WTC11 (cell line): ENCODE results near the gene ZNF253.

Source experiments
- CTCF ChIP-seq: fragments of 200-600 bp; IDR thresholded peaks from 2 replicates; pipeline ENCODE4 v1.8.0; 2022; ENCODE audit warnings: antibody characterized with exemption
- FOXK1 ChIP-seq: sonication (generic); formaldehyde crosslinking; IDR thresholded peaks from 2 replicates; pipeline ENCODE4 v1.8.0; 2022; ENCODE audit warnings: mild to moderate bottlenecking, moderate library complexity, missing genetic modification reagents

DNA sequence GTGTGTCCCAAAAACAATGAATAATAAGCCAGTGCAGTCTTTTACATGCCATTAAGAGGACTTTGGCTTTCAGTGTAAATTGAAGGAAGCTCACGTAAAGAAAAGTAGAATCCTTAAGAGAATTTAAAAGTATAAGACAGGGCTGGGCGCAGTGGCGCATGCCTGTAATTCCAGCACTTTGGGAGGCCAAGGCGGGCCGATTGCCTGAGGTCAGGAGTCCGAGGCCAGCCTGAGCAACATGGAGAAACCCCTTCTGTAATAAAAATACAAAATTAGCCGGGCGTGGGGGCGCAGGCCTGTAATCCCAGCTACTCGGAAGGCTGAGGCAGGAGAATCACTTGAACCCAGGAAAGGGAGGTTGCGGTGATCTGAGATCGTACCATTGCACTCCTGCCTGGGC lies 17.9 kb upstream of the ZNF253 start:
- TF ChIP-seq CTCF (no peak), FOXK1 (no peak)
